Calu3 (cell line): ENCODE measurements around the gene CXCR4. TPM values are rescaled to one million over a fixed set of nuclear protein-coding genes. Genes with fewer than 3 reads are reported as not detected.

Source experiments
- BruUV-seq: library from RNA; stranded (reverse); fragments of 400-500 nt; replicated peaks from 2 replicates; lab custom pipeline; 2021; lab: Mats Ljungman, UMichigan
- CTCF ChIA-PET: fragments of 300-600 bp; sonication (Branson Sonifier 250); formaldehyde crosslinking; loops from one replicate; lab custom pipeline; 2022; ENCODE audit warnings: antibody characterized with exemption; lab: Charles Lee
- DNase-seq: peaks from one replicate; pipeline ENCODE4 v3.0.0; 2022
- H3K27ac Mint-ChIP-seq: one replicate; pipeline ENCODE4 v1.8.0; 2022; ENCODE audit warnings: mixed read lengths; ENCODE audit not compliant: unreplicated experiment
- H3K27me3 Mint-ChIP-seq: one replicate; pipeline ENCODE4 v1.8.0; 2022; ENCODE audit warnings: mixed read lengths; ENCODE audit not compliant: unreplicated experiment
- H3K36me3 Mint-ChIP-seq: one replicate; pipeline ENCODE4 v1.8.0; 2022; ENCODE audit warnings: mild to moderate bottlenecking, moderate library complexity, mixed read lengths; ENCODE audit not compliant: insufficient read depth, unreplicated experiment
- H3K4me1 Mint-ChIP-seq: one replicate; pipeline ENCODE4 v1.8.0; 2022; ENCODE audit warnings: mild to moderate bottlenecking, low read depth, mixed read lengths; ENCODE audit not compliant: unreplicated experiment
- H3K4me3 Mint-ChIP-seq: one replicate; pipeline ENCODE4 v1.8.0; 2022; ENCODE audit warnings: mild to moderate bottlenecking, low read depth, moderate library complexity, mixed read lengths; ENCODE audit not compliant: unreplicated experiment
- H3K9me3 Mint-ChIP-seq: one replicate; pipeline ENCODE4 v1.8.0; 2022; ENCODE audit warnings: low read depth, mixed read lengths; ENCODE audit not compliant: unreplicated experiment
- CTCF ChIP-seq: fragments of 200-600 bp; IDR thresholded peaks from one replicate; pipeline ENCODE4 v1.8.0; 2022; ENCODE audit warnings: antibody characterized with exemption; ENCODE audit not compliant: unreplicated experiment
- intact Hi-C: fragments of 100-400 bp; cut with micrococcal nuclease; formaldehyde crosslinking; loops from one replicate; pipeline ENCODE4 v1.10.0; 2022; ENCODE audit not compliant: unreplicated experiment
- total RNA-seq: library from RNA; stranded (reverse); gene quantifications from 2 replicates; pipeline ENCODE4 v1.2.3, GENCODE V29; 2022

CXCR4 gene
- total RNA-seq, 1 experiment from 2014 or later = 16.7 TPM

GRCh38 chr2:136126021-136126420 lies 8.1 kb upstream of the CXCR4 start:
- TF ChIP-seq CTCF = no peak
- H3K4me1 Mint-ChIP-seq = peaks cover 49% of the 10 kb centered on the region
- H3K4me3 Mint-ChIP-seq = no peak overlapping the region
- DNase-seq = no peak
- CTCF ChIA-PET = no interaction called here
- peaks cover 2% of the 10 kb centered on the region for H3K9me3 Mint-ChIP-seq
- H3K27ac Mint-ChIP-seq = no peak overlapping the region
- intact Hi-C loops = loop anchor here (5.0 kb wide), 1 partner anchor 81 kb away; no protein-coding TSS in a partner anchor
- no TSS peak for BruUV-seq
- H3K27me3 Mint-ChIP-seq = no peaks in the 10 kb centered on the region
- peaks cover 6% of the 10 kb centered on the region for H3K36me3 Mint-ChIP-seq

GRCh38 chr2:136125236-136125635 lies 7.3 kb upstream of the CXCR4 start:
- no peak for TF ChIP-seq CTCF
- CTCF ChIA-PET = interaction anchor here (0.7 kb wide), 1 partner anchor 256 kb away, joined by 3 read pairs; no protein-coding TSS in a partner anchor
- intact Hi-C loops = loop anchor here (5.0 kb wide), 1 partner anchor 82 kb away; no protein-coding TSS in a partner anchor
- Mint-ChIP-seq H3K27me3 (no peaks in the 10 kb centered on the region), H3K4me3 (no peak overlapping the region), H3K9me3 (peaks cover 2% of the 10 kb centered on the region), H3K36me3 (no peaks in the 10 kb centered on the region), H3K27ac (no peak overlapping the region), H3K4me1 (peaks cover 41% of the 10 kb centered on the region)
- no TSS peak for BruUV-seq
- DNase-seq = no peak

DNA sequence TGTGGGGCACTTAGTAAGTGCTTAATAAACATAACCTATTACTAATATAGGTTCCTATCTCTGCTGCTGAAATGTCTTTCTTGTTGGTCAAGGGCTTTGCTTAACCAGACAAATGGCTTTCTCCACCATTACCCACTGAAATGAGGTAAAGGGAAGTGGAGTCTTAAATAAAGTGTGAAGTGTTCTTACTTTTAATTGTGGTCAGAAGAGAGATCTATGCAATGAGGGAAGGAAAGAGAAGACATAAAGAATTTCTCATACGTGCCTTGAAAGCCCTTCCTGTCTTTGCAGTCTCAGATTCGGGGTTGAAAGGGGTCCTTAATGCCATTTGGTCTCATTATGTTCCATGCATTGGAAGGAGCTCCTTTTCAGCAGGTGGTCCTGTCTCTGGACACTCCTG lies 6.9 kb upstream of the CXCR4 start:
- no peaks in the 10 kb centered on the region for H3K36me3 Mint-ChIP-seq
- H3K4me3 Mint-ChIP-seq = no peak overlapping the region
- no TSS peak for BruUV-seq
- no peak for DNase-seq
- intact Hi-C loops = loop anchor here (5.0 kb wide), 1 partner anchor 82 kb away; no protein-coding TSS in a partner anchor
- no peak for TF ChIP-seq CTCF
- H3K27ac Mint-ChIP-seq = no peak overlapping the region
- H3K9me3 Mint-ChIP-seq = peaks cover 2% of the 10 kb centered on the region
- H3K27me3 Mint-ChIP-seq = no peaks in the 10 kb centered on the region
- CTCF ChIA-PET = interaction anchor here (0.7 kb wide), 1 partner anchor 256 kb away, joined by 3 read pairs; no protein-coding TSS in a partner anchor
- H3K4me1 Mint-ChIP-seq = peaks cover 37% of the 10 kb centered on the region

- H3K27ac Mint-ChIP-seq = no peak overlapping the region
- intact Hi-C loops = no loop called here
- CTCF ChIA-PET = interaction anchor here (0.6 to 1.2 kb wide), 2 partner anchors 51 to 174 kb away, joined by 5 to 8 read pairs; no protein-coding TSS in a partner anchor
- no peaks in the 10 kb centered on the region for H3K27me3 Mint-ChIP-seq
- no peaks in the 10 kb centered on the region for H3K9me3 Mint-ChIP-seq
- no peak for DNase-seq
- TF ChIP-seq CTCF = no peak
- H3K4me1 Mint-ChIP-seq = peaks cover 21% of the 10 kb centered on the region
- H3K4me3 Mint-ChIP-seq = no peak overlapping the region
- peaks cover 18% of the 10 kb centered on the region for H3K36me3 Mint-ChIP-seq
- no TSS peak for BruUV-seq
These were observed 4.7 kb upstream of the CXCR4 start for GRCh38 chr2:136122661-136123060.
